OCI-LY7 (cell line): ENCODE data around the gene ARF6. TPM values are rescaled to one million over a fixed set of nuclear protein-coding genes. Genes with fewer than 3 reads are reported as not detected.
A peak's percentile ranks its signal among the peaks of the same experiment; 100 is the strongest.

Experiments used
- BruUV-seq: library from RNA; stranded (reverse); fragments of 400-500 nt; replicated peaks from 2 replicates; lab custom pipeline; 2021; lab: Mats Ljungman, UMichigan
- CTCF ChIA-PET: fragments of 300-600 bp; sonication (Branson Sonifier 250); formaldehyde crosslinking; loops from one replicate; lab custom pipeline; 2022; ENCODE audit warnings: antibody characterized with exemption; ENCODE audit not compliant: unreplicated experiment; lab: Charles Lee
- POLR2A ChIA-PET: fragments of 300-600 bp; sonication (Branson Sonifier 250); formaldehyde crosslinking; loops from one replicate; lab custom pipeline; 2022; ENCODE audit warnings: antibody characterized with exemption; lab: Charles Lee
- DNase-seq: peaks from one replicate; pipeline ENCODE4 v3.0.0-alpha.2; 2015; ENCODE audit warnings: low spot score
- H2AFZ ChIP-seq: fragments of 200-600 bp; sonication (generic), shearing (Covaris generic); 2 replicates; pipeline ENCODE4 v1.6.1; 2014; ENCODE audit warnings: mild to moderate bottlenecking, antibody characterized with exemption, low read length, moderate library complexity
- H3K27ac ChIP-seq: fragments of 200-600 bp; sonication (generic); 2 replicates; pipeline ENCODE4 v1.5.1; 2014; ENCODE audit warnings: mixed run types, low read depth, mild to moderate bottlenecking, moderate library complexity, low read length, inconsistent platforms; ENCODE audit not compliant: poor library complexity, severe bottlenecking
- H3K36me3 ChIP-seq: fragments of 200-600 bp; sonication (generic); 2 replicates; pipeline ENCODE4 v1.6.1; 2014; ENCODE audit warnings: mild to moderate bottlenecking, antibody characterized with exemption, low read length, moderate library complexity, mixed read lengths; ENCODE audit not compliant: insufficient read depth
- H3K4me1 ChIP-seq: fragments of 200-600 bp; sonication (generic); 2 replicates; pipeline ENCODE4 v1.5.1; 2014; ENCODE audit warnings: mild to moderate bottlenecking, low read length; ENCODE audit not compliant: insufficient read depth, poor library complexity, severe bottlenecking
- H3K4me2 ChIP-seq: fragments of 200-600 bp; sonication (generic); 2 replicates; pipeline ENCODE4 v1.6.1; 2014; ENCODE audit warnings: mild to moderate bottlenecking, low read length
- H3K4me3 ChIP-seq: fragments of 200-600 bp; sonication (generic); 2 replicates; pipeline ENCODE4 v1.5.1; 2014; ENCODE audit warnings: mild to moderate bottlenecking, low read depth, low read length; ENCODE audit not compliant: poor library complexity, severe bottlenecking
- H3K79me2 ChIP-seq: fragments of 200-600 bp; sonication (generic); 2 replicates; pipeline ENCODE4 v1.6.1; 2016; ENCODE audit warnings: low read depth, mild to moderate bottlenecking, low read length, moderate library complexity, mixed read lengths; ENCODE audit not compliant: insufficient read depth
- H3K9me2 ChIP-seq: fragments of 200-600 bp; sonication (generic); 2 replicates; pipeline ENCODE4 v1.6.1; 2016; ENCODE audit warnings: mild to moderate bottlenecking, low read length, mixed read lengths; ENCODE audit not compliant: insufficient read depth
- H3K9me3 ChIP-seq: fragments of 200-600 bp; sonication (generic); 2 replicates; pipeline ENCODE4 v1.6.1; 2014; ENCODE audit warnings: mild to moderate bottlenecking, mixed run types, low read length, mixed read lengths
- H4K20me1 ChIP-seq: fragments of 200-600 bp; sonication (generic); 2 replicates; pipeline ENCODE4 v1.6.1; 2014; ENCODE audit warnings: mild to moderate bottlenecking, antibody characterized with exemption, low read length, moderate library complexity, mixed read lengths; ENCODE audit not compliant: insufficient read depth
- CTCF ChIP-seq: fragments of 200-600 bp; sonication (generic); conservative IDR thresholded peaks from 2 replicates; pipeline ENCODE4 v1.5.1; 2014; ENCODE audit warnings: mild to moderate bottlenecking, antibody characterized with exemption, low read length, moderate library complexity, mixed read lengths
- EZH2phosphoT487 ChIP-seq: fragments of 200-600 bp; sonication (generic); IDR thresholded peaks from 2 replicates; pipeline ENCODE4 v1.6.1; 2018; ENCODE audit warnings: low read depth, borderline replicate concordance, mild to moderate bottlenecking, mixed run types, antibody characterized with exemption, low read length, moderate library complexity, mixed read lengths
- intact Hi-C: fragments of 100-400 bp; cut with micrococcal nuclease; formaldehyde crosslinking; loops from one replicate; pipeline ENCODE4 v1.10.0; 2022; ENCODE audit not compliant: unreplicated experiment
- total RNA-seq, 2 experiments: library from RNA; depleted of rRNA in 1 of 2; stranded (reverse); fragments of >200 nt in 1 of 2; shearing (Covaris generic) in 1 of 2; gene quantifications; 2 replicates each; pipeline ENCODE4 v1.2.3, GENCODE V29; 2014 to 2022

ARF6 gene
- total RNA-seq, 2 experiments from 2014 or later, result 47.6 to 69.1 TPM

DNA sequence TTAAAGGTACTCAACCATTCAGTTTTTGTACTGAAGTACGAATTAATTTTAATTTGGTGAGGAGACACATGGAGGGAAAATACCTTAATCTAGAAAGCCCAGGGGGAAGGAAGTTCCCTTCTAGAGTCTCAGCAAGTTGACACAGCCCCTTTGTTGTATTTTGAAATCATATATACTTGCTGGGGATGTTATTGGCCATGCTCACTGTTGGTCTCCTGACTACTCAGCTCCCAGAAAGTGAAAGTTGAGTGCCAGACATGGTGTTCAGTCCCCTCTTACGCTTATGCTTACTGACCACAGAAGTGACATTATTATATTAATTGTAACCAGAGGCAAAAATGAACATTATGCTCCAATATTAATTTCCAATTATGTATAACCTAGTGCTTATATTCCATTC is 28.1 kb downstream of the ARF6 start:
- Histone ChIP-seq H3K36me3 (no peaks in the 10 kb centered on the region), H3K27ac (no peak overlapping the region), H3K4me1 (peaks cover 19% of the 10 kb centered on the region), H3K9me3 (no peaks in the 10 kb centered on the region), H3K79me2 (no peaks in the 10 kb centered on the region), H3K4me2 (no peak overlapping the region), H3K4me3 (no peak overlapping the region), H2AFZ (no peak overlapping the region), H4K20me1 (no peaks in the 10 kb centered on the region), H3K9me2 (no peaks in the 10 kb centered on the region)
- no peak for TF ChIP-seq CTCF
- TF ChIP-seq EZH2phosphoT487, result no peak
- no TSS peak for BruUV-seq
- ChIA-PET POLR2A (interaction anchor here (0.7 kb wide), 1 partner anchor 33 kb away, joined by 3 read pairs; no protein-coding TSS in a partner anchor), CTCF (no interaction called here)
- intact Hi-C loops, result no loop called here
- DNase-seq, result no peak

- Histone ChIP-seq H3K9me2 (no peaks in the 10 kb centered on the region), H3K9me3 (no peaks in the 10 kb centered on the region), H3K79me2 (no peaks in the 10 kb centered on the region), H3K4me2 (no peak overlapping the region), H3K4me3 (no peak overlapping the region), H4K20me1 (no peaks in the 10 kb centered on the region), H3K4me1 (peaks cover 19% of the 10 kb centered on the region), H3K27ac (no peak overlapping the region), H3K36me3 (no peaks in the 10 kb centered on the region), H2AFZ (no peak overlapping the region)
- TF ChIP-seq CTCF, result no peak
- TF ChIP-seq EZH2phosphoT487, result no peak
- CTCF ChIA-PET, result no interaction called here
- POLR2A ChIA-PET, result interaction anchor here (0.6 kb wide), 1 partner anchor 10 kb away, joined by 3 read pairs; no protein-coding TSS in a partner anchor
- no TSS peak for BruUV-seq
- intact Hi-C loops, result no loop called here
- DNase-seq, result no peak
Measured at GRCh38 chr14:49921401-49921800, 28.5 kb downstream of the ARF6 start.

DNA sequence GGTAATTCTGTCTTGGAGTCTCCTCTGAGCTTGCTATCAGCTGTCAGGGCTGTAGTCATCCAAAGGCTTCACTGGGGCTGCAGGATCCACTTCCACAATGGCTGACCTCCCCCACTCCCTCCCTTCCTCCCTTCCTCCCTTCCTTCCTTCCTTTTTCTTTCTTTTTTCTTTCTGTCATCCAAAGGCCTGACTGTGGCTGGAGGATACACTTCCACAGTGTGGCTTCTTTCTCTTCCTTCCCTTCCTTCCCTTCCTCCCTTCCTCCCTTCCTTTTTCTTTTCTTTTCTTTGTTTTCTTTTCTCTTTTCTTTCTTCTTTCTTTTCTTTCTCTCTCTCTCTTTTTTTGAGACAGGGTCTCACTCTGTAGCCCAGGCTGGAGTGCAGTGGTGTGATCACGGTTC is 30.6 kb downstream of the ARF6 start:
- peaks cover 22% of the 10 kb centered on the region for H3K4me1 ChIP-seq
- no peaks in the 10 kb centered on the region for H3K9me3 ChIP-seq
- no peaks in the 10 kb centered on the region for H4K20me1 ChIP-seq
- CTCF ChIA-PET, result no interaction called here
- H3K79me2 ChIP-seq, result no peaks in the 10 kb centered on the region
- no peak overlapping the region for H3K27ac ChIP-seq
- no peaks in the 10 kb centered on the region for H3K36me3 ChIP-seq
- BruUV-seq, result no TSS peak
- H3K4me3 ChIP-seq, result no peak overlapping the region
- POLR2A ChIA-PET, result interaction anchor here (0.6 to 1.7 kb wide), 11 partner anchors 13 to 277 kb away, joined by 3 to 7 read pairs (median 3); no protein-coding TSS in a partner anchor
- H3K9me2 ChIP-seq, result no peaks in the 10 kb centered on the region
- intact Hi-C loops, result no loop called here
- no peak for DNase-seq
- no peak overlapping the region for H3K4me2 ChIP-seq
- TF ChIP-seq EZH2phosphoT487, result no peak
- no peak for TF ChIP-seq CTCF
- peak overlapping the region; percentile 6; the same call in 1 of the 2 replicates for H2AFZ ChIP-seq
